Measurements from ENCODE around the gene PRKAB2. TPM values are rescaled to one million over a fixed set of nuclear protein-coding genes. Genes with fewer than 3 reads are reported as not detected.
A peak's percentile ranks its signal among the peaks of the same experiment; 100 is the strongest.
"Not testable (repeated sequence)": the region's sequence is repeated elsewhere in the genome, so short reads cannot be mapped to it uniquely, and the experiment has no call there.

The PRKAB2 gene
- total RNA-seq, 2 donors from 2014 or later = 4.8 to 10.0 TPM

GRCh38 chr1:147163019-147163418 is 9.3 kb downstream of the PRKAB2 start:
- ATAC-seq (no peak), DNase-seq (ENCODE audit: low spot score) (no peak)
- Mint-ChIP-seq H3K27me3 (no peaks in the 10 kb centered on the region), H3K4me1 (ENCODE audit: low read depth in 2 of 2) (no peaks in the 10 kb centered on the region), H3K27ac (no peak overlapping the region), H3K4me3 (no peak overlapping the region), H3K9me3 (no peaks in the 10 kb centered on the region), H3K36me3 (peaks cover 29% of the 10 kb centered on the region)

- Mint-ChIP-seq H3K36me3 (peaks cover 35% of the 10 kb centered on the region), H3K4me1 (ENCODE audit: low read depth in 2 of 2) (no peaks in the 10 kb centered on the region), H3K27ac (no peak overlapping the region), H3K27me3 (no peaks in the 10 kb centered on the region), H3K9me3 (no peaks in the 10 kb centered on the region), H3K4me3 (no peak overlapping the region)
- ATAC-seq (no peak), DNase-seq (ENCODE audit: low spot score) (no peak)
Measured at GRCh38 chr1:147162093-147162492, 10.2 kb downstream of the PRKAB2 start.

GRCh38 chr1:147157116-147157515 is 15.2 kb downstream of the PRKAB2 start:
- not testable (repeated sequence) for H3K4me1 Mint-ChIP-seq (ENCODE audit: low read depth in 2 of 2); ATAC-seq; H3K27me3 Mint-ChIP-seq; DNase-seq (ENCODE audit: low spot score); H3K4me3 Mint-ChIP-seq; H3K9me3 Mint-ChIP-seq
- Mint-ChIP-seq H3K36me3 (peaks cover 29% of the 10 kb centered on the region), H3K27ac (peak overlapping the region in 1 of 2 donors; percentile 22)

- Mint-ChIP-seq H3K27me3 (no peaks in the 10 kb centered on the region), H3K4me3 (no peak overlapping the region), H3K27ac (no peak overlapping the region), H3K9me3 (no peaks in the 10 kb centered on the region), H3K4me1 (ENCODE audit: low read depth in 2 of 2) (no peaks in the 10 kb centered on the region), H3K36me3 (peaks cover 29% of the 10 kb centered on the region)
- DNase-seq (ENCODE audit: low spot score) (no peak), ATAC-seq (no peak)
Measured at GRCh38 chr1:147156642-147157041, 15.6 kb downstream of the PRKAB2 start.

DNA sequence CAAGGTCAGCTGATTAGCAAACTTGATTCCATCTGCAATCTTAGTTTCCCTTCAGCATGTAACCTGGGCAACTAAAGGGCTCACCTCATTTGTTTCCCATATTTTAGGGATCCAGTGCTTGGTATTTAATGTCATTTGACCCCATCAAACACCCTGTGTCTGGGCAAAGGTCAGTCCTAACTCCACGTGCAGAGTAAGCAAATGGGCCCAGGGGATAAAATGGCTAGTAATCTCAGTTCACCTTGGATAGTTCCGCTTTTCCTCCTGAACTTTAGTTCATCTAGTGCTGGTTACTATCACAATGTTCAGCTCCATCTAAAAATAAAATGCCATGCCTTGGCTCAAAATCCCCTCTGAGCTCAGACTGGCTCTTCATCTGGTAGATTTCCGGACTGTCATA is 19.5 kb downstream of the PRKAB2 start:
- H3K4me3 Mint-ChIP-seq = no peak overlapping the region
- H3K4me1 Mint-ChIP-seq (ENCODE audit: low read depth in 2 of 2) = no peaks in the 10 kb centered on the region
- H3K27ac Mint-ChIP-seq = no peak overlapping the region
- ATAC-seq (no peak), DNase-seq (ENCODE audit: low spot score) (no peak)
- H3K27me3 Mint-ChIP-seq = no peaks in the 10 kb centered on the region
- peaks cover 8% of the 10 kb centered on the region for H3K36me3 Mint-ChIP-seq
- H3K9me3 Mint-ChIP-seq = no peaks in the 10 kb centered on the region

GRCh38 chr1:147151244-147151643 is 21.0 kb downstream of the PRKAB2 start:
- H3K36me3 Mint-ChIP-seq = peaks cover 4% of the 10 kb centered on the region
- no peaks in the 10 kb centered on the region for H3K27me3 Mint-ChIP-seq
- ATAC-seq (no peak), DNase-seq (ENCODE audit: low spot score) (no peak)
- no peak overlapping the region for H3K4me3 Mint-ChIP-seq
- H3K9me3 Mint-ChIP-seq = no peaks in the 10 kb centered on the region
- no peak overlapping the region for H3K27ac Mint-ChIP-seq
- no peaks in the 10 kb centered on the region for H3K4me1 Mint-ChIP-seq (ENCODE audit: low read depth in 2 of 2)

DNA sequence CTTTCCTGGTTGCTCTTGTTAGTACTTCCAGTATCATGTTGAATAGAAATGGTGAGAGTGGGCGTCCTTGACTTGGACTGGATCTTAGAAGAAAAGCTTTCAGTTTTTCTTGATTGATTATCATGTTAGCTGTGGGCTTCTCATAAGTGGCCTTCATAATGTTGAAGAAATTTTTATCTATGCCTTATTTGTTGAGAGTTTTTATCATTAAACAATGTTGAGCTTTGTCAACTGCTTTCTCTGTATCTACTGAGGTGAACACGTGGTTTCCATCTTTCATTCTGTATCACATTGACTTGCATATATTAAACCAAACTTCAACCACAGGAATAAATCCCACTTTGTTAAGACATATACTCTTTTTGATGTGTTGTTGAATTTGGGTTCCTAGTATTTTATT is 29.4 kb downstream of the PRKAB2 start:
- Mint-ChIP-seq H3K4me3 (no peak overlapping the region), H3K27me3 (peaks cover 20 to 55% of the 10 kb centered on the region in 2 donors), H3K9me3 (no peaks in the 10 kb centered on the region), H3K36me3 (no peaks in the 10 kb centered on the region), H3K27ac (no peak overlapping the region), H3K4me1 (ENCODE audit: low read depth in 2 of 2) (no peaks in the 10 kb centered on the region)
- ATAC-seq = no peak
- no peak for DNase-seq (ENCODE audit: low spot score)

GRCh38 chr1:147130721-147131120 is 41.5 kb downstream of the PRKAB2 start:
- ATAC-seq, H3K4me3 Mint-ChIP-seq: not testable (repeated sequence)
- peaks cover 19 to 47% of the 10 kb centered on the region in 2 donors for H3K27me3 Mint-ChIP-seq

DNA sequence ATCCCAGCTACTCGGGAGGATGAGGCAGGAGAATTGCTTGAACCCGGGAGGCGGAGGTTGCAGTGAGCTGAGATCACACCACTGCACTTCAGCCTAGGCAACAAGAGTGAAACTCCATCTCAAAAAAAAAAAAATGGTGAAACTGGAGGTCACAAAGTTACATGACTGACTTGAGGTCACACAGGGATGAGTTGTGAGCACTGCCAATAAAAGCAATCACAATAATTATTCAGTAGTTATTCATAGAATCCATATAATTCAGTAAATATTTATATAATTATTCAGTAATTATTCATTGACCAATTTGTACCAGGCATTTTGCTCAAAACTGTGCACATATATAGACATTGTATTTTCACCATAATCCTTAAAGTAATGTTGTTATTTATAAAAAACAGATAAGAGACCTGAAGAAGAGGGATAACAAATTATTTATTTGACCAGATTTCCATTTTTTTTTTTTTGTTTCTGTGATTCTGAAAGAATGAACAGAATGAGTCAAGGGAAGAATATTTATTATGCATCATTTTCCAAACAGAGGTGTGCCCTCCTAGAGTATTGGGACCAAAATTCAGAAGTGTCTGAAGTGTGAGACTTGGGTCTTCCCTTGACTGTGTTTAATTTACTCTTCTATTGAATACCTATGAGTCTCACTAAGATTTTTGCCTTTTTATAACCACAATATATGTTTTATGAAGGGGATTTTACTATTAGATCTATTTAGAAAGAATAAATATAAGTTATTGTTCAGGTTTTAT is 43.0 kb downstream of the PRKAB2 start:
- DNase-seq (ENCODE audit: low spot score) = no peak
- Mint-ChIP-seq H3K27ac (no peak overlapping the region), H3K27me3 (peaks cover 20 to 47% of the 10 kb centered on the region in 2 donors), H3K36me3 (no peaks in the 10 kb centered on the region), H3K4me3 (no peak overlapping the region), H3K4me1 (ENCODE audit: low read depth in 2 of 2) (no peaks in the 10 kb centered on the region), H3K9me3 (no peaks in the 10 kb centered on the region)
- no peak for ATAC-seq

More at GRCh38 chr1:147130721-147131120, 41.5 kb downstream of the PRKAB2 start:
- not testable (repeated sequence) for H3K36me3 Mint-ChIP-seq; H3K9me3 Mint-ChIP-seq; DNase-seq (ENCODE audit: low spot score); H3K4me1 Mint-ChIP-seq (ENCODE audit: low read depth in 2 of 2); H3K27ac Mint-ChIP-seq

- no peaks in the 10 kb centered on the region for H3K4me1 Mint-ChIP-seq (ENCODE audit: low read depth in 2 of 2)
- no peak for ATAC-seq
Measured at GRCh38 chr1:147124266-147124665, 48.0 kb downstream of the PRKAB2 start.

DNA sequence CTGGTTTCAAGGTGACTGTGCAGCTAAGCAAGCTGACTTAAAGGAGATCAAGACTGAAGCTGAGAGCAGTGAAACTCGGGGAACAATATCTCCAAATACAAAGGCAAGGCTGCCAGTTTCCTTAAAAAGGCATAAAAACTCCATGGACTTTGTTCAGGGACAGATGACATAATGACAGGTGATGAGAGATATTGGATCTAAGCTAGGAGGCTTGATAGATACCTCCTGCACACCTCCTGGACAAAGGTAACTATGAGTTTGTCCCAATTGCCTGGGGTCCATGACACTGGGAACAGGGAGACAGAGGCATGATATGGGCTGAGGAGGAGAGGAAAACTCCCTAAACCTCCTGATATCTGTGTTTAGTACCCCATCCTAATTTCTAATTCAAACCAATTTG is 55.2 kb downstream of the PRKAB2 start:
- no peak overlapping the region for H3K27ac Mint-ChIP-seq
- no peak overlapping the region for H3K4me3 Mint-ChIP-seq
- H3K27me3 Mint-ChIP-seq = peaks cover 28 to 32% of the 10 kb centered on the region in 2 donors
- no peaks in the 10 kb centered on the region for H3K36me3 Mint-ChIP-seq
- DNase-seq (ENCODE audit: low spot score) (no peak), ATAC-seq (no peak)
- no peaks in the 10 kb centered on the region for H3K4me1 Mint-ChIP-seq (ENCODE audit: low read depth in 2 of 2)
- no peaks in the 10 kb centered on the region for H3K9me3 Mint-ChIP-seq

More at GRCh38 chr1:147124266-147124665, 48.0 kb downstream of the PRKAB2 start:
- H3K27ac Mint-ChIP-seq = no peak overlapping the region
- H3K4me3 Mint-ChIP-seq = no peak overlapping the region
- H3K36me3 Mint-ChIP-seq = no peaks in the 10 kb centered on the region
- peaks cover 23 to 34% of the 10 kb centered on the region in 2 donors for H3K27me3 Mint-ChIP-seq
- no peaks in the 10 kb centered on the region for H3K9me3 Mint-ChIP-seq
- no peak for DNase-seq (ENCODE audit: low spot score)

GRCh38 chr1:147115496-147115895 is 56.8 kb downstream of the PRKAB2 start:
- ATAC-seq = no peak
- Mint-ChIP-seq H3K27me3 (peaks cover 25 to 28% of the 10 kb centered on the region in 2 donors), H3K36me3 (no peaks in the 10 kb centered on the region), H3K27ac (no peak overlapping the region), H3K9me3 (no peaks in the 10 kb centered on the region), H3K4me1 (ENCODE audit: low read depth in 2 of 2) (no peaks in the 10 kb centered on the region), H3K4me3 (no peak overlapping the region)
- no peak for DNase-seq (ENCODE audit: low spot score)

DNA sequence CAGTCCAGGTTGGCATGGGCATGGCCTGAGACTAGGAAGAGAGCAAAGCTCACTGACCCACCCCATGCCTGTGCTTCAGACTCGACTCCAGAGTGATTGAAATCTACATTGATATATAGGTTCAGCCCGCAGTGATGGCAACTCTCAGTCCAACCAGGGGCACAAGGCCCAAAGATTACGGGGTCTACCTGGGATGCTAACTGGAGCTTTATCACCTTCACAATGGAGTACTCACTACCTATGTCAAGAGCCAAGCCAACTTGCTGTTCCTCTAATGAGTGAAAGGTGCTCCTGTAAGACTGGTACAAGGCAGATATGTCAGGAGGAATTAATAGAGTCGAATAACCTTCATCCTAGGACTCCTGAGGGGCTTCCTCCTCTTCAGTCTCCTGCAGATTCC is 57.2 kb downstream of the PRKAB2 start:
- not testable (repeated sequence) for H3K4me3 Mint-ChIP-seq; H3K9me3 Mint-ChIP-seq; ATAC-seq; H3K27ac Mint-ChIP-seq; H3K36me3 Mint-ChIP-seq; DNase-seq (ENCODE audit: low spot score); H3K4me1 Mint-ChIP-seq (ENCODE audit: low read depth in 2 of 2)
- peaks cover 25 to 27% of the 10 kb centered on the region in 2 donors for H3K27me3 Mint-ChIP-seq

DNA sequence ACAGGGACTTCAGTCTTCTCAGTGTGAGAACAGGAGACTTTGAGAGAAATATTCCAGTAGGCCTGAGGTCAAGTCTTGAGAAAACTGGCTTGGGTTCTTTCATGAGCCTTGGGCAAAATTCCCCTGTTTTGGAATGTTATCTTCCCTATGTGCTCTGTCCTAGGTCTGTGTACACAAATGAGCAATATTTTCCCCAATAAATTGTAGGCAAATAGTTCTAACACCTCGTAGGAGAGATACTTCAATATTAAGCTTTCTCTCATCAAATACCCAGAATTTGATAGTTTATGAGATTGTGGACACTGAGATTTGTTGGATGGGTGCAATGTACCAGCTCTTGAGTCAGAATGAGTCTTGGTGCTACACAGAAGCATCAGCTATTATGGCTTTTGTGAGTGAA is 57.9 kb downstream of the PRKAB2 start:
- H3K36me3 Mint-ChIP-seq; H3K9me3 Mint-ChIP-seq; H3K4me1 Mint-ChIP-seq (ENCODE audit: low read depth in 2 of 2); ATAC-seq; H3K4me3 Mint-ChIP-seq; DNase-seq (ENCODE audit: low spot score); H3K27ac Mint-ChIP-seq: not testable (repeated sequence)
- H3K27me3 Mint-ChIP-seq = peaks cover 26 to 31% of the 10 kb centered on the region in 2 donors
